CD14-positive monocyte (primary cell): Measurements from ENCODE around the gene GSTM3. TPM values are rescaled to one million over a fixed set of nuclear protein-coding genes. Genes with fewer than 3 reads are reported as not detected.
"Not testable (repeated sequence)": the region's sequence is repeated elsewhere in the genome, so short reads cannot be mapped to it uniquely, and the experiment has no call there.

Source experiments
- DNase-seq, 3 donors: peaks; one replicate each; pipeline ENCODE4 v3.0.0-alpha.2; 2011 to 2022
- H2AFZ ChIP-seq: 2 replicates; pipeline ENCODE4 v1.6.0; 2012; ENCODE audit warnings: mild to moderate bottlenecking, low read depth, low read length, inconsistent platforms; ENCODE audit not compliant: insufficient read depth, poor library complexity, severe bottlenecking
- H3K27ac ChIP-seq, 2 donors: 1 replicate in 1 of 2; 2 replicates in 1 of 2; pipeline ENCODE4 v1.5.1; 2012 to 2013; ENCODE audit warnings: low read length in 2 of 2, control low read depth in 1 of 2, inconsistent platforms in 1 of 2, low read depth in 1 of 2, mild to moderate bottlenecking in 1 of 2
- H3K27me3 ChIP-seq, 2 donors: one replicate each; pipeline versions ENCODE4 v1.6.0 to v1.6.1; 2011 to 2013; ENCODE audit warnings: low read length in 2 of 2; ENCODE audit not compliant: control insufficient read depth in 2 of 2, insufficient read depth in 2 of 2
- H3K36me3 ChIP-seq, 2 donors: replicated peaks in 1 of 2; 1 replicate in 1 of 2; 2 replicates in 1 of 2; pipeline versions ENCODE4 v1.5.1 to v1.6.1; 2012 to 2013; ENCODE audit warnings: low read length in 2 of 2, control low read depth in 1 of 2, inconsistent platforms in 1 of 2, mild to moderate bottlenecking in 1 of 2; ENCODE audit not compliant: insufficient read depth in 2 of 2, control insufficient read depth in 1 of 2
- H3K4me1 ChIP-seq, 2 donors: 1 replicate in 1 of 2; 2 replicates in 1 of 2; pipeline versions ENCODE4 v1.5.1 to v1.6.1; 2012 to 2013; ENCODE audit warnings: low read length in 2 of 2, control low read depth in 1 of 2, inconsistent platforms in 1 of 2, mild to moderate bottlenecking in 1 of 2, moderate library complexity in 1 of 2; ENCODE audit not compliant: insufficient read depth in 2 of 2, control insufficient read depth in 1 of 2
- H3K4me2 ChIP-seq: replicated peaks from 2 replicates; pipeline ENCODE3; 2012; ENCODE audit warnings: low read length, moderate library complexity, mild to moderate bottlenecking; ENCODE audit not compliant: poor library complexity, severe bottlenecking; ENCODE audit errors: extremely low read depth
- H3K4me3 ChIP-seq, 3 experiments: fragments of 200-600 bp in 1 of 3; sonication (generic) in 1 of 3; replicated peaks in 1 of 3; 1 replicate in 2 of 3; 2 replicates in 1 of 3; pipeline ENCODE4 v1.5.1; 2011 to 2013; ENCODE audit warnings: low read length in 3 of 3, mild to moderate bottlenecking in 3 of 3, control low read depth in 2 of 3, low read depth in 2 of 3, inconsistent platforms in 1 of 3, moderate library complexity in 1 of 3
- H3K79me2 ChIP-seq: 2 replicates; pipeline ENCODE4 v1.6.0; 2012; ENCODE audit warnings: mild to moderate bottlenecking, control low read depth, inconsistent platforms, low read length, moderate library complexity; ENCODE audit not compliant: insufficient read depth
- H3K9ac ChIP-seq: 2 replicates; pipeline ENCODE4 v1.6.0; 2017; ENCODE audit warnings: low read length, mild to moderate bottlenecking; ENCODE audit not compliant: insufficient read depth, poor library complexity, severe bottlenecking
- H3K9me3 ChIP-seq, 2 donors: replicated peaks in 1 of 2; 1 replicate in 1 of 2; 2 replicates in 1 of 2; pipeline versions ENCODE4 v1.5.1 to v1.6.1; 2012 to 2013; ENCODE audit warnings: low read length in 2 of 2, control low read depth in 1 of 2; ENCODE audit not compliant: control insufficient read depth in 1 of 2, insufficient read depth in 1 of 2
- H4K20me1 ChIP-seq: 2 replicates; pipeline ENCODE4 v1.6.0; 2012; ENCODE audit warnings: mild to moderate bottlenecking, low read length, control low read depth, moderate library complexity; ENCODE audit not compliant: insufficient read depth
- H3K27ac Mint-ChIP-seq, 7 donors: one replicate each; pipeline ENCODE4 v1.8.0; 2020; ENCODE audit warnings: mild to moderate bottlenecking in 7 of 7, mixed read lengths in 7 of 7, moderate library complexity in 6 of 7, inconsistent platforms in 2 of 7
- H3K27me3 Mint-ChIP-seq, 3 donors: one replicate each; pipeline ENCODE4 v1.8.0; 2021 to 2022; ENCODE audit warnings: low read depth in 3 of 3, mild to moderate bottlenecking in 3 of 3, mixed read lengths in 3 of 3, moderate library complexity in 3 of 3, inconsistent platforms in 1 of 3
- H3K36me3 Mint-ChIP-seq, 2 donors: one replicate each; pipeline ENCODE4 v1.8.0; 2020; ENCODE audit warnings: mixed read lengths in 2 of 2, inconsistent platforms in 1 of 2, mild to moderate bottlenecking in 1 of 2
- H3K4me1 Mint-ChIP-seq: one replicate; pipeline ENCODE4 v1.8.0; 2020; ENCODE audit warnings: mild to moderate bottlenecking, mixed read lengths
- H3K4me3 Mint-ChIP-seq, 2 donors: one replicate each; pipeline ENCODE4 v1.8.0; 2020; ENCODE audit warnings: mild to moderate bottlenecking in 2 of 2, mixed read lengths in 2 of 2, moderate library complexity in 1 of 2
- H3K9me3 Mint-ChIP-seq, 7 donors: one replicate each; pipeline ENCODE4 v1.8.0; 2020 to 2022; ENCODE audit warnings: mixed read lengths in 7 of 7, mild to moderate bottlenecking in 6 of 7, moderate library complexity in 6 of 7, inconsistent platforms in 2 of 7
- CTCF ChIP-seq: fragments of 200-600 bp; IDR thresholded peaks from one replicate; pipeline ENCODE4 v1.8.0; 2022; ENCODE audit warnings: antibody characterized with exemption, mild to moderate bottlenecking
- WGBS: methylation state at CpG from one replicate; pipeline ENCODE4 v1.1.5; 2013; ENCODE audit warnings: missing lambda C conversion rate; ENCODE audit not compliant: insufficient coverage; 5-methylcytosine and 5-hydroxymethylcytosine counted together
- intact Hi-C, 2 donors: fragments of 100-400 bp; cut with micrococcal nuclease; formaldehyde crosslinking; loops; one replicate each; pipeline versions ENCODE4 v1.15.0 to v1.15.1; 2023
- polyA plus RNA-seq, 3 donors: library from polyadenylated mRNA; depleted of rRNA in 1 of 3; unstranded in 2 of 3; stranded (reverse) in 1 of 3; fragments of 300-500 nt in 2 of 3; fragments of >200 nt in 1 of 3; fragmentation: Illumina TruSeq in 2 of 3; gene quantifications; 1 replicate in 2 of 3; 2 replicates in 1 of 3; pipeline ENCODE4 v1.2.3, GENCODE V29; 2012 to 2021

GSTM3 gene
- polyA plus RNA-seq, 3 donors: 0.69 to 3.2 (median 2.8) TPM

- peaks cover 32 to 34% of the 10 kb centered on the region in 2 donors for H3K9me3 ChIP-seq
- Mint-ChIP-seq H3K27me3 (peaks cover 0 to 2% (median 0%) of the 10 kb centered on the region in 3 donors), H3K36me3 (peaks cover 0 to 8% of the 10 kb centered on the region in 2 donors), H3K4me1 (peaks cover 8% of the 10 kb centered on the region), H3K9me3 (peaks cover 33 to 49% (median 40%) of the 10 kb centered on the region in 7 donors), H3K27ac (peak overlapping the region in 1 of 7 donors; percentile 54), H3K4me3 (no peak overlapping the region)
- no peaks in the 10 kb centered on the region for H3K79me2 ChIP-seq
- no peak overlapping the region for H3K27ac ChIP-seq
- no peak for TF ChIP-seq CTCF
- no peaks in the 10 kb centered on the region for H3K27me3 ChIP-seq
- no peak overlapping the region for H3K4me3 ChIP-seq
- no peak for DNase-seq
- no peak overlapping the region for H3K9ac ChIP-seq
- H3K4me2 ChIP-seq: no peak overlapping the region
- no peak overlapping the region for H2AFZ ChIP-seq
- peaks cover 0 to 2% of the 10 kb centered on the region in 2 donors for H3K4me1 ChIP-seq
- 80% methylated on average over 8 of the region's 8 CpGs for WGBS
- H4K20me1 ChIP-seq: no peaks in the 10 kb centered on the region
- intact Hi-C loops: no loop called here
- H3K36me3 ChIP-seq: no peaks in the 10 kb centered on the region
Measured at GRCh38 chr1:109704173-109704572, 36.7 kb downstream of the GSTM3 start.

DNA sequence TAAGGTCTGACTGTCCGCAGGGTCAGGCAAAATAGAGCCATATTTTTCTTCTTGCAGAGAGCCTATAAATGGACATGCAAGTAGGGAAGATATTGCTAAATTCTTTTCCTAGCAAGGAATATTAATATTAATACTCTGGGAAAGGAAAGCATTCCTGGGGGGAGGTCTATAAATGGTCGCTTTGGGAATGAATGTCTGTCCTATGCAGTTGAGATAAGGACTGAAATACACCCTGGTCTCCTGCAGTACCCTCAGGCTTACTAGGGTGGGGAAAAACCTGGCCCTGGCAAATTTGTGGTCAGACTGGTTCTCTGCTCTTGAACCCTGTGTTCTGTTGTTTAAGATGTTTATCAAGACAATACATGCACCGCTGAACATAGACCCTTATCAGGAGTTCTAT, 37.9 kb downstream of the GSTM3 start:
- H3K27me3 ChIP-seq, H4K20me1 ChIP-seq, H3K79me2 ChIP-seq, H3K4me3 ChIP-seq, H3K4me3 Mint-ChIP-seq, H3K36me3 ChIP-seq, H3K27me3 Mint-ChIP-seq, H3K4me2 ChIP-seq, H2AFZ ChIP-seq, DNase-seq, H3K9ac ChIP-seq, H3K27ac Mint-ChIP-seq, H3K27ac ChIP-seq, H3K4me1 Mint-ChIP-seq, H3K36me3 Mint-ChIP-seq, H3K4me1 ChIP-seq, intact Hi-C loops: not testable (repeated sequence)
- peaks cover 20 to 23% of the 10 kb centered on the region in 2 donors for H3K9me3 ChIP-seq
- peaks cover 25 to 37% (median 28%) of the 10 kb centered on the region in 7 donors for H3K9me3 Mint-ChIP-seq
- WGBS: 58% methylated on average over 2 of the region's 3 CpGs

DNA sequence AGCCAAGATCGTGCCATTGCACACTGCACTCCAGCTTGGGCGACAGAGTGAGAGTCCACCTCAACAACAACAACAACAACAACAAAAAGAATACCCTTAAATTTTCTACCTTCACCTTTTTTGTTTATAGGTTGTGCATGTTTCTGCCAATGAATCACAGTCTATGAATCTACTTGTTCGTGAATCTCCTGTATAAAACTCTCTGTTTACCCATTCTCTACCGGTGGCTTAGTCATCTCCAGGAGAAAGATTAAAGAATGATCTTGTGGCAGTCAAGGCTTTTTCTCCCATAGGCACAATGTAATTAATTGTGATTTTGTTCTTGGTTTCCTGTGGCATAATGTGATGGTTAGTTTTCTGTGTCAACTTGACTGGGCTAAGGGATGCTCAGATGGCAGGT, 43.0 kb downstream of the GSTM3 start:
- H3K79me2 ChIP-seq, H3K4me3 ChIP-seq, H3K36me3 Mint-ChIP-seq, H4K20me1 ChIP-seq, H3K27me3 Mint-ChIP-seq, H3K27me3 ChIP-seq, H2AFZ ChIP-seq, H3K27ac ChIP-seq, H3K9me3 Mint-ChIP-seq, intact Hi-C loops, H3K4me2 ChIP-seq, H3K36me3 ChIP-seq, H3K9me3 ChIP-seq, H3K27ac Mint-ChIP-seq, H3K9ac ChIP-seq, H3K4me1 ChIP-seq, H3K4me3 Mint-ChIP-seq, DNase-seq, H3K4me1 Mint-ChIP-seq: not testable (repeated sequence)
- WGBS: no CpG with 5 or more reads among the region's 4 CpGs
